Measurements from ENCODE around the gene LCMT1.

GRCh38 chr16:25134166-25134700 is 22.7 kb downstream of the LCMT1 start:
- TF ChIP-seq CTCF (IDR thresholded peaks at IDR 0.05 in 4 of 5, conservative IDR thresholded peaks at IDR 0.05 in 1 of 5) (no peak), POLR2A (IDR thresholded peaks at IDR 0.05) (no peak)

All from gastrocnemius medialis (tissue), 4 donors.